ENCODE results near the gene BMP6. TPM values are rescaled to one million over a fixed set of nuclear protein-coding genes. Genes with fewer than 3 reads are reported as not detected.

Gene BMP6
- total and polyA plus RNA-seq, 8 donors: 2.3 to 18.7 (median 3.7) TPM

- H3K36me3 ChIP-seq: no peaks in the 10 kb centered on the region
- no peaks in the 10 kb centered on the region for H3K4me1 ChIP-seq
- H3K27me3 ChIP-seq: no peaks in the 10 kb centered on the region
- DNase-seq: no peak
- ATAC-seq: no peak
- no peak overlapping the region for H3K4me3 ChIP-seq
- peaks cover 0 to 3% of the 10 kb centered on the region in 2 donors for H3K9me3 ChIP-seq
- H3K27ac ChIP-seq: no peak overlapping the region
- TF ChIP-seq CTCF (IDR thresholded peaks at IDR 0.05): no peak
- intact Hi-C loops (cut with DNase I): no loop called here
Observed at GRCh38 chr6:7761051-7761450, 35.2 kb downstream of the BMP6 start.

GRCh38 chr6:7762760-7763159 lies 36.9 kb downstream of the BMP6 start:
- no peak overlapping the region for H3K4me3 ChIP-seq
- no peak overlapping the region for H3K27ac ChIP-seq
- no peaks in the 10 kb centered on the region for H3K27me3 ChIP-seq
- TF ChIP-seq CTCF (IDR thresholded peaks at IDR 0.05): no peak
- no peaks in the 10 kb centered on the region for H3K9me3 ChIP-seq
- DNase-seq: no peak
- no peaks in the 10 kb centered on the region for H3K4me1 ChIP-seq
- no peaks in the 10 kb centered on the region for H3K36me3 ChIP-seq
- ATAC-seq: no peak
- intact Hi-C loops (cut with DNase I): no loop called here

GRCh38 chr6:7763881-7764280 lies 38.0 kb downstream of the BMP6 start:
- H3K9me3 ChIP-seq: no peaks in the 10 kb centered on the region
- DNase-seq: peak in 2 of 4 donors; percentile 50 to 72
- no peak for TF ChIP-seq CTCF (IDR thresholded peaks at IDR 0.05)
- no peaks in the 10 kb centered on the region for H3K27me3 ChIP-seq
- no peak for ATAC-seq
- H3K36me3 ChIP-seq: no peaks in the 10 kb centered on the region
- no peaks in the 10 kb centered on the region for H3K4me1 ChIP-seq
- H3K27ac ChIP-seq: no peak overlapping the region
- H3K4me3 ChIP-seq: no peak overlapping the region
- intact Hi-C loops (cut with DNase I): no loop called here

- TF ChIP-seq CTCF (IDR thresholded peaks at IDR 0.05): no peak
- ATAC-seq: no peak
- intact Hi-C loops (cut with DNase I): no loop called here
Observed at GRCh38 chr6:7765575-7766325, 39.9 kb downstream of the BMP6 start.

GRCh38 chr6:7769702-7770101 lies 43.8 kb downstream of the BMP6 start:
- intact Hi-C loops (cut with DNase I): loop anchor here in 1 of 2 donors (10.0 kb wide), 1 partner anchor 625 kb away; no protein-coding TSS in a partner anchor

More at GRCh38 chr6:7765575-7766325, 39.9 kb downstream of the BMP6 start:
- DNase-seq: no peak
- no peak overlapping the region for H3K27ac ChIP-seq
- no peaks in the 10 kb centered on the region for H3K4me1 ChIP-seq
- no peaks in the 10 kb centered on the region for H3K36me3 ChIP-seq
- no peaks in the 10 kb centered on the region for H3K27me3 ChIP-seq
- H3K4me3 ChIP-seq: no peak overlapping the region
- H3K9me3 ChIP-seq: no peaks in the 10 kb centered on the region

More at GRCh38 chr6:7769702-7770101, 43.8 kb downstream of the BMP6 start:
- Histone ChIP-seq H3K4me1 (no peaks in the 10 kb centered on the region), H3K36me3 (no peaks in the 10 kb centered on the region), H3K27ac (no peak overlapping the region), H3K27me3 (no peaks in the 10 kb centered on the region), H3K4me3 (no peak overlapping the region), H3K9me3 (no peaks in the 10 kb centered on the region)
- DNase-seq (no peak), ATAC-seq (no peak)
- TF ChIP-seq CTCF (IDR thresholded peaks at IDR 0.05): no peak

Data from left lung (tissue), 10 donors.